IPS DF 6.9 (cell line): ENCODE results near the gene SCARB1.

Source experiments
- DNase-seq: peaks from one replicate; pipeline ENCODE4 v3.0.0-alpha.2; 2013; ENCODE audit warnings: low read depth, low spot score
- H3K27ac ChIP-seq: one replicate; pipeline ENCODE4 v1.5.1; 2013; ENCODE audit warnings: low read length, control low read depth
- H3K27me3 ChIP-seq: 2 replicates; pipeline ENCODE4 v1.6.1; 2013; ENCODE audit warnings: mild to moderate bottlenecking, low read length; ENCODE audit not compliant: control insufficient read depth, insufficient read depth
- H3K36me3 ChIP-seq: 2 replicates; pipeline ENCODE4 v1.6.1; 2013; ENCODE audit warnings: low read length; ENCODE audit not compliant: control insufficient read depth, insufficient read depth
- H3K4me1 ChIP-seq: 2 replicates; pipeline ENCODE4 v1.6.1; 2013; ENCODE audit warnings: low read length; ENCODE audit not compliant: control insufficient read depth, insufficient read depth
- H3K4me3 ChIP-seq: 2 replicates; pipeline ENCODE4 v1.5.1; 2013; ENCODE audit warnings: mild to moderate bottlenecking, low read length
- H3K9me3 ChIP-seq: 2 replicates; pipeline ENCODE4 v1.6.1; 2013; ENCODE audit warnings: low read length, inconsistent platforms; ENCODE audit not compliant: control insufficient read depth, insufficient read depth
- WGBS: extraction: QIAGEN DNeasy Blood & Tissue Kit; methylation state at CpG from one replicate; pipeline ENCODE4 v1.1.7; 2013; ENCODE audit warnings: mixed read lengths, missing lambda C conversion rate; ENCODE audit not compliant: insufficient read length, insufficient coverage; 5-methylcytosine and 5-hydroxymethylcytosine counted together

SCARB1 gene

DNA sequence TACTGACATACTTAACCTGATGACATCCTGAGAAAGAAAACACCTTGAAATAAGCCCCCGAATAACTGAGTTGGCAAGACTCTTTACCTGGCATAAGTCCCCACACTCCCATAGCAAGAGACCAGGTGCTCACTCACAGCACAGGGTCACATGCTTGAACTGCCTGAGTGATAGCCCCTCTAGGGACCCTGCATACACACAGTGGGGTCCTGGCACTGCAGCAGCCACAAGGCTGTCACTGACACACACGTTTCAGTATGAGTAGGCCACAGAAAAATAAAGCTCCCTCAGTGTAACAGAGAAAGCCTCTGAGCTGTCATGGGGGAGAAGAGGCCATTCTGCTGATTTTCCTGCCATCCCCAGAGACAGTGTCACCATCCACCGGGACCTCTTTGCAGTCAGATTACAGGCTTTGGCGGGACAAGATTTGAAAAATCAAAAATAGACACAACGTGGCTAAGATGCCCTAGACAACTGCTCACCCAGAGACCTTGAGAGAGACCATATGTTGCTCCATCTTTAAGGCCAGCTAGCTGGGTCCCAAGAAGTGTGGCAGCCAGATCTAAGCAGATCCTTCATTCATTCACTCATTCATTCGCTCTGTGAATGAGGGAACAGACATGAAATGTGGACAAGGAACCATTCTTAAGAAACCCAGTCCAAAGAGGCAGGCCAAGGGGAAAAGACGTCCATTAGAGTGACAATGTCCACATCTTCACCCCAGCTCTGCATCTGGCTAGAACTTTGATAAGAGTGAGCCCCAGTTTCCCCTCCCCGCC, 1.6 kb downstream of the SCARB1 start:
- no peaks in the 10 kb centered on the region for H3K27me3 ChIP-seq
- H3K36me3 ChIP-seq, result no peaks in the 10 kb centered on the region
- no peak overlapping the region for H3K4me3 ChIP-seq
- WGBS, result no CpG with 5 or more reads among the region's 8 CpGs
- peaks cover 5% of the 10 kb centered on the region; the same call in 1 of the 2 replicates for H3K4me1 ChIP-seq
- H3K9me3 ChIP-seq, result no peaks in the 10 kb centered on the region
- H3K27ac ChIP-seq, result no peak overlapping the region
- no peak for DNase-seq

DNA sequence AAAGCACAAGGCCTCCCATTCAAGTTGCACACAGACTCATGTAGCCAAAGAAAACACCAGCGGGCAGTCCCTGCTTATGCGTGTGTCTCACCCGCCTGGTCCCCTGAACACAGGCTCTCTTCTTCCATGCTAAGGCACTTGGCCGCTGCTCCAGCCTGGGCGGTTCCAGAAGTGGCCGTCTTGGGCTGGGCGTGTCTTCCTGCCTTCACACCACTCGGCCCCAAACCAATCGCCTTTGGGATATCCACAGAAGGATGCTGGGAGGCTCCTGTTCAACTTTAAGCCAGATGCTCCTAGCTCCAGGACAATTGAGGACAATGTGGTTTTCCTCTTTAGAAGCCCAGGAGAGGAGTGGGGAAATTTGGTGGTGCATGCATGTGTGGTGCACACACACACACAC, 2.2 kb downstream of the SCARB1 start:
- DNase-seq, result no peak

DNA sequence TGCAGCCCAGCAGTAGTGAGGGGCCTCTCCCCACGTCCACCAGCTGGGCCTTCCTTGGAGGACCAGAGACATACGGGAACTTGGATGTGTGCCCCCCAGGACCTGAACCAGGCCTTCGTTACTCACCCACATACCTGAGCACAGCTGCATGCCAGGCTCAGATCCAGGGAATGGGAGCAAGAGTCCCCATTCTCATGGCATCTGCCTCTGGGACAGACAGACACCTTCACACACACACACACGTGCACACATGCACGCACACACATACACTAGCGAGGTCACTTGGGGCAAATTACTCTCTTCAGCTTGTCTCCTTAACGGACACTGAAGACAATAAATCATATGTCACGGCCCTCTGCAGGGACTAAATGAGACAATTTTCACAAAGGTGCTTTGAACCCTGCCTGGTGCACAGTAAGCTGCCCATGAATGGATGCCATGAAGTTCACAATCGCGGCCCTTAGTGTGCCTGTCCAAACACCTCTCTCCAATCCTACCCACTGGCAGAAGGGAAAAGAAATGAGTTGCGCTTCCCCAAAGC, 5.7 kb downstream of the SCARB1 start:
- no peak for DNase-seq
- Histone ChIP-seq H3K4me1 (peaks cover 3% of the 10 kb centered on the region; the same call in 1 of the 2 replicates), H3K27ac (no peak overlapping the region), H3K9me3 (no peaks in the 10 kb centered on the region), H3K4me3 (no peak overlapping the region), H3K36me3 (no peaks in the 10 kb centered on the region), H3K27me3 (no peaks in the 10 kb centered on the region)
- no CpG with 5 or more reads among the region's 11 CpGs for WGBS

More for the DNA sequence above, 2.2 kb downstream of the SCARB1 start:
- H3K36me3 ChIP-seq, result no peaks in the 10 kb centered on the region
- peaks cover 5% of the 10 kb centered on the region; the same call in 1 of the 2 replicates for H3K4me1 ChIP-seq
- no peak overlapping the region for H3K27ac ChIP-seq
- H3K27me3 ChIP-seq, result no peaks in the 10 kb centered on the region
- WGBS, result no CpG with 5 or more reads among the region's 9 CpGs
- H3K9me3 ChIP-seq, result no peaks in the 10 kb centered on the region
- no peak overlapping the region for H3K4me3 ChIP-seq

DNA sequence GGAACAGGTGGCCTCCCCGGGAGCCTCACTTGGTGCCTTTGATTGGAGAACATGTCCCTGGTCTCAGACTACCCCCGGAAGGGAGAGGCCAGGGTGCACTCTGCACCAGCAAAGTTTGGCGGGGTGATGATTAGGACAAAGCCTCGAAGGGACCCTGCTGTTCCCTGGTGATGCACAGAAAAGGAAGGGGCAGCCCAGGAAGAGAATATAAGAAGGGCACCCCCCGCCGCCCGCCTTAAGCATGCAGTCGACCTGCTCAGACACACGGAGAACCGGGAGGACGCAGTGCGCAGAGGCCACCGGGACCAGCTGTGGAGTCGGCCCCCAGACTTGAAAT, 6.9 kb downstream of the SCARB1 start:
- H3K4me3 ChIP-seq, result no peak overlapping the region
- no peak overlapping the region for H3K27ac ChIP-seq
- H3K36me3 ChIP-seq, result no peaks in the 10 kb centered on the region
- H3K4me1 ChIP-seq, result no peaks in the 10 kb centered on the region
- no peak for DNase-seq
- H3K9me3 ChIP-seq, result no peaks in the 10 kb centered on the region
- no peaks in the 10 kb centered on the region for H3K27me3 ChIP-seq
- WGBS, result no CpG with 5 or more reads among the region's 14 CpGs

DNA sequence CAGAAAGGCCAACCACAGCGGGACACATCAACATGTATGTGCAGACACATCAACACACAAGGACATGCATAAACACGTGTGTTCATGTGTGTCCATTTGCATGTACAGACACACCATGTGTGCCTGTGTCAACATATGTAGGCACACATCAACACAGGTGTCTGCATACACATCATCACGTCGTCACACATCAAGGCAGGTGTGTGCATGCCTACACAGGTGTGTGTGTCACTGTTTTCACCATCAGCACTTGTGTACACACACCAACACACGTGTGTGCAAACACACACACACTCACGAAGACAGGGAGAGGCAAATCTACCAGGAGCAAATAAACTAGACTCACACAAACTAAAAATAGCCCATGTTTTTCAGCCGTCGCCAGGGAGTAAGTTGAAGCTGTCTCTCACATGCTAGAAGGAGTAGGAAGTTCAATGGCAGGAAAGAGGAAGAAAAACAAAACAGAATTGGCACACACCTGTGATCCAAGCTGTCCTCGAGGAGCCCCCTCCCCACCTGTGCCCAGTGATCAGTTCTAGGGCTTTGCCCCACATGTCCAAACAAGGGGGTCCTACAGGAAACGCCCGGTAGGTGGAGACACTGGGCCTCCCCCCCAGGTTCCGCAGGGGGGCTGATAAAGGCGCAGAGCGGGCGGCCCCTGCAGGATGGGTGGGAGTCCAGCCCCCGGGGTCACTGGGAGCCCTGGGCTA, 7.4 kb downstream of the SCARB1 start:
- Histone ChIP-seq H3K27me3 (no peaks in the 10 kb centered on the region), H3K27ac (no peak overlapping the region), H3K36me3 (no peaks in the 10 kb centered on the region), H3K4me1 (no peaks in the 10 kb centered on the region), H3K9me3 (no peaks in the 10 kb centered on the region), H3K4me3 (no peak overlapping the region)
- no CpG with 5 or more reads among the region's 16 CpGs for WGBS
- DNase-seq, result no peak

DNA sequence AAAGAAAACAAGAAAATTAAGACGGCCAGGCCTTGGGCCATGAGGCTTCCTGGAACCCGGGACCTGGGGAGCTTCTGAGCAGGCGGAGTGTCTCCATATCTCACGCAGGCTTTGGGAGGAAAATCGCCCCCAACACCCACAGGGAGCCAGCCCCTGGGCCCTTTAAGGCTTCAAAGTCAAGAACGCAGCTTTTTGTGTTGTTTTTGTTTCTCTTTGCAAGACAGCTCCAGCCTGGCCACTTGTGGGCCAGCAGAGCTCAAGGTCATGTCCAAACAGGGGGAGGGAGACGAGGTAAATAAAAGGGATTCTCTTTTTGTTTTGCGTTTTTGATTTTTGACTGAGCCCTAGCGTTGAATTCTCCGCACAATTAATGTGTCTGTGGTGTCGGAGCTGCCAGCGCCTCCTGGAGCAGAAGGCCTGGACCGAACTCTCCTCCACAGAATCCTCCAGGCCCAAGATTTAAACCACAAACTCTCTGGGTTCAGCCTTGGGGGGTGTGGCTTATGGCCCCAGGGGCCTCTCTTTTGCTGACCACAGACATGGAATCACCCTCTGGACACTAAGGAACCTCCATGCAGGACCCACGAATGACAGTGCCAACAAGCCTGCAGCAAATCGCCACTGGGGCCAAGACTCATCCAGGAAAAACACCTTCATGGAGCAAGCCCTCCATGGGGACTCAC, 8.2 kb downstream of the SCARB1 start:
- Histone ChIP-seq H3K9me3 (no peaks in the 10 kb centered on the region), H3K36me3 (no peaks in the 10 kb centered on the region), H3K27me3 (no peaks in the 10 kb centered on the region), H3K4me1 (no peaks in the 10 kb centered on the region), H3K27ac (no peak overlapping the region), H3K4me3 (no peak overlapping the region)
- no peak for DNase-seq
- WGBS, result no CpG with 5 or more reads among the region's 15 CpGs

DNA sequence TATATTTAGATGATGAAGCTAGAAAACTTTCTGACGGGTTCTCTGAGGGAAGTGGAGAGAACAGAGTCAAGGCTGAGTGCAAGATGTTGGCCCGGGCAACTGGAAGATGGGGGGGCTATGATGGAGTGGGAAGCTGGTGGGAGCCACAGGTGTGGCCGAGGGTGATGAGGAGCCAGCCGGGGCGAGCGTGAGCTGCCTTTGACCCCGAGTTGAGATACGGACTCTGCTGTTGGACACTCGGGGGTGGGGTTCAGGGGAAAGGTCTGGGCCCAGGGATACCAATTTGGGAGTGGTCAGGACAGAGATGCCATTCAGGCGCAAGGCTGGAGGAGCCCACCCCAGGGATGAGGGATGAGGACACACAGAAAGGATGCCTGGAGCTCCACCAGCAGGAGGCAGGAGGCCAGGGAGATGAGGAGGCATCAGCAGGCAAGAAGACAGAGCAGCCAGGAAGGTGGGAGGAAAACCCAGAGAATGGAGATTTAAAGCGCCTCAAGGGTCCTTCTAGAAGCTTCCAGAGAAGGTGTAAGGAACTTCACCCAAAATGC, 9.0 kb downstream of the SCARB1 start:
- DNase-seq, result no peak
- H3K9me3 ChIP-seq, result no peaks in the 10 kb centered on the region
- H3K4me1 ChIP-seq, result no peaks in the 10 kb centered on the region
- WGBS, result no CpG with 5 or more reads among the region's 11 CpGs
- no peaks in the 10 kb centered on the region for H3K27me3 ChIP-seq
- no peaks in the 10 kb centered on the region for H3K36me3 ChIP-seq
- H3K4me3 ChIP-seq, result no peak overlapping the region
- H3K27ac ChIP-seq, result no peak overlapping the region

DNA sequence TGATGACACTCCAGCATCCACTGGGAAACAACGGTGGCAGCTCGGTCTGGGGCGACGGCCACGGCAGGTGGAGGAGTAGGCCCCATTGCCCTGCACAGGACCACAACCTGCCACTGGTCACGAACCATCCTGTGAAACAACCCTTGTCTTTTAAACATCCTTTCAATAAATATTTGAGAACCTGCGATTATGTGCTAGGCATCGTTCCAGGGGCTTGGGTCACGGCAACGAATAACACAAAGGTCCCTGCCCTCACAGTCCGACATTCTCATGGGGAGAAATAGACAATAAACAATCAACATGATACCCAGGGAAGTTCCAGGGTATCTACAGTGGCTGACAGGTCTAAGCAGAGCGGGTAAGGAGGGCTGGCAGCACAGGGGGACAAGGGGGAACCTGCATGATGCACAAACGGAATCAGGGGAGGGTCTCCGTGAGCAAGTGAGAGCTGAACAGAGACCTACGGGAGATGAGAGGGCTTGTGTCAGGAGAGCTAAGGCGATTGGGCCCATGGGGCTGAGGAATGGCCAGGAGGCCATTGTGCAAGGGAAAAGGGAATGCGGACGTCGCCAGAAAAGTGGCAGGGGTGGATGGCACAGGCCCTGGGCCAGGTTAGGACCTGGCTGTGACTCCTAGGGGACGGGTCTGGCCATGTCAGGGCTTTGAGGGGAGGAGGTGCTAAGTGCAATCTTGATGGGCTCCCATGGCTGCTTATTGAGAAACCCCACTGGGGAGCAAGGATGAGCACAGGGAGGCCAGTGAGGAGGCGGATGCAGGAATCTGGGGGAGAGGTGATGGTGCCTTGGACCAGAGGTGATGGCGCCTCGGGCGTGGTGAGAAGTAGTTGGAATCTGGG, 9.7 kb downstream of the SCARB1 start:
- no peaks in the 10 kb centered on the region for H3K36me3 ChIP-seq
- H3K9me3 ChIP-seq, result no peaks in the 10 kb centered on the region
- H3K27me3 ChIP-seq, result no peaks in the 10 kb centered on the region
- no peak overlapping the region; the same call in 1 of the 2 replicates for H3K4me3 ChIP-seq
- no peak overlapping the region for H3K27ac ChIP-seq
- WGBS, result no CpG with 5 or more reads among the region's 24 CpGs
- no peak for DNase-seq
- no peaks in the 10 kb centered on the region for H3K4me1 ChIP-seq

DNA sequence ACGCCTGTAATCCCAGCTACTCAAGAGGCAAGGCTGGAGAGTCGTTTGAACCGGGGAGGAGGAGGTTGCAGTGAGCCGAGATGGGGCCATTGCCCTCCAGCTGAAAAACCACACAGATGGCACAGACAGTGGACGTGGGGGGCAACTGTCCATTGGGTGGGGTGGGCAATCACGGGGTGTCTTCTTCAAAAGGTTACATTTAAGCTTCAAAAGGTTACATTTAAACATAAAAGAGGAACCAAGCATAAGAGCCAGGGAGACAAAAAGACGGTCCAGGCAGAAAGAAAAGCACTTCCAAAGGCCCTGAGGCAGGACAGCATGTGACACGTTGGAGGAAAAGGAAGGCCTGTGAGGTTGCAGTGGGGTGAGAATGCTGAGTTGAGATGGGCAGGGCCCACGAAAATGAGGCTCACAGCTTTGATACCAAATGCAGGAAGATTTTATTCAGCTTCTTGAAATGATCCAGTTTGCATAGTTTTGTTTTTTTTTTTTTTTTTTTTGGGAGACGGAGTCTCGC, 10.7 kb downstream of the SCARB1 start:
- WGBS, result no CpG with 5 or more reads among the region's 11 CpGs
- Histone ChIP-seq H3K27ac (no peak overlapping the region), H3K9me3 (no peaks in the 10 kb centered on the region), H3K36me3 (no peaks in the 10 kb centered on the region), H3K4me1 (no peaks in the 10 kb centered on the region), H3K27me3 (no peaks in the 10 kb centered on the region), H3K4me3 (no peak overlapping the region)
- no peak for DNase-seq
